ENCODE data around the gene FOXI3.
"Not testable (repeated sequence)": the region's sequence is repeated elsewhere in the genome, so short reads cannot be mapped to it uniquely, and the experiment has no call there.

Gene FOXI3

DNA sequence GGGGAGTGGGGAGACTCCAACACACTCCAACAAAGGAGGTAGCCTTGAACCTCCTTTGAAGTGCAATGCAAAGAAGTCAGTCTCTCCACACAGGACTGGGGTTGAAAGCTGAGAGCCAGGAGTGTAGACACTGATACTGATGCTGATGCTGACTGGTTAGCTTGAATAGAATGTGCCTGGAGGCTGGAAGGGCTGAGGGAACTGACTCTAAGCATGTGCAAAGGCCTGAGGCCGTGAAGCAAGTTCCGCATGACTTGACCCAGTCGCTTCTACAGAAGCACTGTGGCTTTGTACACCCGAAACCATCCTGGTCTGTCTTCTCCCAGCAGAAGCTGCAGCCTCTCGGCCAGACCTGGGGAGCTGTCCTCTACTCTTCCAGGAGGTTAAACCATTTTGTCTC, 10.4 kb downstream of the FOXI3 start:
- DNase-seq (ENCODE audit: low read depth in 2 of 2): no peak

DNA sequence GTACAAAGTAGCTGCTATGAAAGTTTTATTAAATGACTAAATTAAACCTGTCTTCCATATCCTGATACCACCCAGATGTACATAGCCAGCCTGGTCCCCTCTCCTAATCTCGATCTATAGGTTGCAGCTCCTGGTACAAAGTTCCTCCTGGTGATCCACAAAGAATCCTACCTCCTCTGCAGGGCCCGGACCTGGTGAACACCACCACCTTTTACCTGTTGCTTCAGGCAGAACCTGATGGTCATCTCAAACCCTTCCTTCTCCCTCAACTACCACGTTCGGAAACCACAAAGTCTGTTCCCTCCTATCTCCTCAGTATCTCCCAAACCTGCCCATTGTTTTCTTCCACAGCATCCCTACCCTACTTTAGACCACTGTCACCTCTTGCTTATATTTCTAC, 15.5 kb downstream of the FOXI3 start:
- no peak for DNase-seq (ENCODE audit: low read depth in 2 of 2)

DNA sequence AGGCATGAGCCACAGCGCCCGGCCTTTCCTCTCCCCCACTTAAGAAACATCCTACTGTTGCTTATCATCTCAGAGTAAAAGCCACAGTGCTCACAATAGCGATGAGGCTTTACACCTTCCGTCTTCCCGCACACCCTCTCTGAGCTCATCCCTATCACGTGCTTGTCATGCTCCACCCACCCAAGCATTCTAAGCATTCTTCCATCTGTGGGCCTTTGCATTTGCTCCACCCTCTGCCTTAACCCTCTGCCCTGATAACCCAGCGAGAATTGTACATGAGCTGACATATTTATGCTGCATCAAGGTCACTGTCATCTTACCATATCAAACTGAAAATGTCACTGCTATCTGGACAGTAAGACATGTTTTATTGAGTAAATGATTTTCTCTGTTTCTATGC, 22.6 kb downstream of the FOXI3 start:
- DNase-seq (ENCODE audit: low read depth in 2 of 2): no peak

DNA sequence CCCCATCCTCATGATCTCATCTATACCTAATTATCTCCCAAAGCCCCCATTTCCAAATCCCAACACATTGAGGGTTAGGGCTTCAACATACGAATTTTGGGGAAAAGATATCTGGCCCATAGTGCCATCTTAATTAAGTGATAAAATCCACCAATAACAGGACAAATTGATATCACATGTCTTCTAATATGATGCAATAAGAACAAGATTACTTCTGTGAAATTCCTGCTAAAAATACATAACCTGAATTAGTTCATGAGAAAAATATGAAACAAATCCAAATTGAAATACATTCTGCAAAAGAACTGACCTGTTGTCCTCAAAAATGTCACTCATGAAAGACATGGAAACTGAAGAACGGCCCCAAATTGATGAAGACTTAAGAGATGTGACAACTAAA, 28.8 kb downstream of the FOXI3 start:
- no peak for DNase-seq (ENCODE audit: low read depth in 2 of 2)

DNA sequence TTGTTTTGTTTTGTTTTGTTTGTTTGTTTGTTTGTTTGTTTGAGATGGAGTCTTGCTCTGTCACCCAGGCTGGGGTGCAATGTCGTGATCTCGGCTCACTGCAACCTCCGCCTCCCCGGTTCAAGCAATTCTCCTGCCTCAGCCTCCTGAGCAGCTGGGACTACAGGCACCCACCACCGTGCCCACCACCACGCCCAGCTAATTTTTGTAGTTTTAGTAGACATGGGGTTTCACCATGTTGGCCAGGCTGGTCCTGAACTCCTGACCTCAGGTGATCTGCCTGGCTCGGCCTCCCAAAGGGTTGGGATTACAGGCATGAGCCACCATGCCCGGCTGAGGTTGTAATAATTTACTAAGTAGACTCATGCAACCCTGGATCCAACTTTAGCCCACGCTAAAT, 33.4 kb downstream of the FOXI3 start:
- not testable (repeated sequence) for DNase-seq (ENCODE audit: low read depth in 2 of 2)

DNA sequence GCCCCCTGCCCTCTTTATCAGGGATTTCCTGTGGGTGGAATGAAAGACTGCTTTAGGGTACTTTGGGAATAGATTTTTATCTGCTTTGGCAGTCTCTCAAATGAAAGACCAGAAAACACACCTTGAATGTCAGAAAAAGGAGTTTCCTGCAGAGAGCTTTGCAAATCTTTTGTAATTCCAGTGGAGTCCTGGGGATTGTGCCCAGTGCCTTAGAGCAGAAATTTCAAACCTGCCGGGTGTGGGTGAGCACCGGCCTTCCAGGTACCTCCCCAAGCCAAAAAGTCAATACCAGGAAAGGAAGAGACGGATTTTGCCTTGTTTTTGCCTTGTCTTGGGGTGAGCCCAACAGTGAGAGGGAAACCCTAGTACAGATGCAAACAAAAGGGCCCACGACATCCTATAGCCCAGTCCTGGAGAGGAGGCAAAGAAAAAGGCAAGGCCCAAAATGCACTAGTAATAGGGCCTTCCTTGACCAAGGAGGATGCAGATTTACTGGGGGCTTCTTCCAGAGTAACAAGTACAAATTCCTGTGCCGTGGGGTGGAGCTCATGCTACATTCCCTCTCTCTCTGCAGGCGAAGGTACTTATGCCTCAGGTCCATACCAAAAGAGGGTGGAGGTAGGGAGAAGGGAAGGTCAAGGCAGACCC, 36.4 kb downstream of the FOXI3 start:
- no peak for DNase-seq (ENCODE audit: low read depth in 2 of 2)

DNA sequence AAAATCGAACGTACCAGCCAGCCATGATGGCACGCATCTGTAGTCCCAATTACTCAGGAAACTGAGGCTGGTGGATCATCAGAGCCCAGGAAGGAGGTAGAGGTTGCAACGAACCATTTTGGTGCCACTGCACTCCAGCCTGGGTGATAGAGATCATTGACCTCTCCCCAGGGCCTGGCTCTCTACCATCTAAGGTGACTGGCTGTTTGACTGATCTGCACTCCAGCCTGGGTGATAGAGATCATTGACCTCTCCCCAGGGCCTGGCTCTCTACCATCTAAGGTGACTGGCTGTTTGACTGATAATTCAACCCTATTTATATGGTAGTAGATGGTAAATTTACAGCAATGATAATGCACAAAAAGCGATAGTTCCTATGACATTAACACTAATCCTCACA, 43.6 kb downstream of the FOXI3 start:
- not testable (repeated sequence) for DNase-seq (ENCODE audit: low read depth in 2 of 2)

DNA sequence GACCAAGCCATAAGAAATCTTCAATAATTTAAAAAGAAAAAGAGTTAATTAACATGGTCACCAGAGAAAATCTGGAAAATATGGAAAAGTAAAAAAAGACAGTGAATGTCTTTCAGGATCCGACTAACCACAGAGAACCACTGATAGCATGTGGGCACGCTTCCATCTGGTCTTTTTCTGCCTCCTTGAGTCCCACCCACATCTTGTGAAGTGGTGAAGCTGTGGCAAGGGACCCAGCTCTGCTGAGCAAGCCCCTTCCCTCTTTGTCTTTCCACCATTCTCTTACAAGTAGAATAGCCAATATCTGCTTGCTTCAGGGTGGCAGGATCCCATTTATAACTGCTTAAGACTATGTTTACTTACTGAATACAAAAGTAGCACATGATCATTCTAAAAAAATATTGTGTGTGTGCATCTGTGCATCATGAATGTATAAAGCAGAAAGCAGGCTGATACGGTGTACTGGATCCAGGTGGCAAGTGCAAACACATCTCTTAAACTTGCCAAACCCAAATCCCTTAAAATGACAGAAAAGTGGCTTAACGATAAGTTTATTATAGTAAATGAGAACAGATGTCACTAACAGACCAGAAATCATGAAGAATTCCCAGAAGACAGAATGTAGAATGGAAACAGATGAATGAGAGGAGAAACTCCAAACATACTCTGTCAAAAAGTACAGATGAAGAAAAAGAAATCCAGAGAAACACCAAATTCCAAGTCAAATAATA, 52.3 kb downstream of the FOXI3 start:
- no peak for DNase-seq (ENCODE audit: low read depth in 2 of 2)

DNA sequence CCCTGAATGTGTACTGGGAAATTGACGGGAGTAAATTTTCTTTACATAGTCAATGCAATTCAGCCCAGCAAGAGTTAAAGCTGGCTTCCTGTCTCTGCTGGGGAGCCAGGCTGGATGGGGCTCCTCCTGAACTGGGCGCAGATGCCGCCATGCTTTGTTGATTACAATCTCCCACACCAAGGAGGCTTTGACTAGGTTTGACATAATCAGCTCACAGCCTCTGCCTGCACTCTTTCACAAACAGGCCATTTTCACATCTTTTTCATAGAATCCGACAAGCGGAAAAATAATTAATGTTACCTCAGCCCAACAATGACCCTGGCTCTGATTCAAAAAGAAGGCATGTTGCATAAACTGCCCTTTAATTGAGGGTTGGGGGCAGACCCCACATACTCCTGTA, 54.3 kb downstream of the FOXI3 start:
- DNase-seq (ENCODE audit: low read depth in 2 of 2): no peak

Measured in stimulated activated CD4-positive, alpha-beta T cell treated with anti-CD3 and anti-CD28 coated beads, Interleukin-12 subunit alpha, Interleukin-12 subunit beta, amount 100 ng/mL, for 24 hours (primary cell).